A549 (cell line): Measurements from ENCODE around the gene NOD2. TPM values are rescaled to one million over a fixed set of nuclear protein-coding genes. Genes with fewer than 3 reads are reported as not detected.

ENCODE experiments used
- ATAC-seq, 2 experiments: fragments of 200-7000 bp in 1 of 2; fragments of >200 bp in 1 of 2; cut with Nextera tagmentation in 1 of 2; cut with Tn5 transposase in 1 of 2; 3 replicates each; pipeline versions ENCODE4 v1.8.0 to v1.9.1; 2018 to 2020; ENCODE audit warnings: mild to moderate bottlenecking in 1 of 2, moderate library complexity in 1 of 2
- CTCF ChIA-PET: fragments of 300-600 bp; sonication (Branson Sonifier 250); formaldehyde crosslinking; extraction: SDS; loops from one replicate; lab custom pipeline; 2021; ENCODE audit warnings: antibody characterized with exemption, inconsistent platforms; lab: Yijun Ruan, JAX
- POLR2A ChIA-PET: fragments of 350-600 bp; formaldehyde crosslinking; extraction: SDS; loops from one replicate; lab custom pipeline; 2021; ENCODE audit warnings: antibody characterized with exemption, inconsistent platforms; lab: Yijun Ruan, JAX
- DNase-seq, 2 experiments: peaks; one replicate each; pipeline versions ENCODE4 v3.0.0 to v3.0.0-alpha.2; 2011 to 2016; ENCODE audit warnings: low read depth in 1 of 2, low spot score in 1 of 2
- FAIRE-seq: peaks from 2 replicates; lab custom pipeline; 2011; peaks lifted over from hg19 to GRCh38; lab: Jason Lieb, UNC
- H3K27ac ChIP-seq, 2 experiments: fragments of >200 bp; sonication (Bioruptor Twin); formaldehyde crosslinking; 3 replicates each; pipeline ENCODE4 v1.5.1; 2016 to 2017
- H3K4me1 ChIP-seq: fragments of >200 bp; sonication (Bioruptor Twin); formaldehyde crosslinking; 3 replicates; pipeline ENCODE4 v1.6.1; 2016
- H3K4me2 ChIP-seq: fragments of >200 bp; sonication (Bioruptor Twin); formaldehyde crosslinking; 3 replicates; pipeline ENCODE4 v1.6.1; 2016
- H3K4me3 ChIP-seq: fragments of >200 bp; sonication (Bioruptor Twin); formaldehyde crosslinking; 3 replicates; pipeline ENCODE4 v1.5.1; 2016
- H3K9me3 ChIP-seq: fragments of >200 bp; sonication (Bioruptor Twin); formaldehyde crosslinking; 3 replicates; pipeline ENCODE4 v1.6.1; 2016
- BHLHE40 ChIP-seq: IDR thresholded peaks from 2 replicates; pipeline ENCODE4 v1.6.1; 2012; ENCODE audit warnings: low read depth, low read length, inconsistent platforms
- CBX2 ChIP-seq: fragments of 200-600 bp; sonication (generic); IDR thresholded peaks from 2 replicates; pipeline ENCODE4 v1.6.1; 2016; ENCODE audit warnings: low read depth, mild to moderate bottlenecking, borderline replicate concordance
- CBX8 ChIP-seq: fragments of 200-600 bp; sonication (generic); IDR thresholded peaks from 2 replicates; pipeline ENCODE4 v1.6.1; 2016
- E2F6 ChIP-seq: IDR thresholded peaks from 2 replicates; pipeline ENCODE4 v1.6.1; 2012; ENCODE audit warnings: low read depth, borderline replicate concordance
- EHMT2 ChIP-seq: fragments of 200-600 bp; sonication (generic); IDR thresholded peaks from 2 replicates; pipeline ENCODE4 v1.6.1; 2016; ENCODE audit warnings: antibody characterized with exemption, low read depth, mild to moderate bottlenecking, moderate library complexity
- EP300 ChIP-seq, 2 experiments: fragments of >200 bp; sonication (Bioruptor Twin); formaldehyde crosslinking; IDR thresholded peaks; 2 replicates in 1 of 2; 3 replicates in 1 of 2; pipeline ENCODE4 v1.6.1; 2016 to 2017
- FOSL2 ChIP-seq, 2 experiments: fragments of 450-650 bp in 1 of 2; fragments of >200 bp in 1 of 2; sonication (Bioruptor Twin) in 1 of 2; formaldehyde crosslinking; IDR thresholded peaks; 2 replicates each; pipeline versions ENCODE4 v1.5.0 to v1.6.1; 2016 to 2020; ENCODE audit warnings: mild to moderate bottlenecking in 1 of 2, moderate library complexity in 1 of 2
- GATA3 ChIP-seq: IDR thresholded peaks from 2 replicates; pipeline ENCODE4 v1.6.1; 2012; ENCODE audit warnings: borderline replicate concordance
- HDAC2 ChIP-seq: fragments of 200-600 bp; sonication (generic); IDR thresholded peaks from 2 replicates; pipeline ENCODE4 v1.6.1; 2016
- HEYL ChIP-seq: fragments of 250-450 bp; sonication (Bioruptor Pico); IDR thresholded peaks from 2 replicates; pipeline ENCODE4 v1.8.0; 2021; ENCODE audit warnings: mild to moderate bottlenecking, moderate library complexity
- HOXA7 ChIP-seq: fragments of 250-450 bp; sonication (Bioruptor Pico); IDR thresholded peaks from 2 replicates; pipeline ENCODE4 v1.5.0; 2020; ENCODE audit warnings: mild to moderate bottlenecking, moderate library complexity
- HOXB13 ChIP-seq: fragments of 250-450 bp; sonication (Bioruptor Pico); IDR thresholded peaks from 2 replicates; pipeline ENCODE4 v1.5.0; 2020; ENCODE audit warnings: low read depth, mild to moderate bottlenecking, moderate library complexity
- JUNB ChIP-seq: fragments of >200 bp; sonication (Bioruptor Twin); formaldehyde crosslinking; IDR thresholded peaks from 2 replicates; pipeline ENCODE4 v1.6.1; 2016
- KDM1A ChIP-seq: fragments of 200-600 bp; sonication (generic); IDR thresholded peaks from 2 replicates; pipeline ENCODE4 v1.6.1; 2016; ENCODE audit warnings: low read depth, mild to moderate bottlenecking
- KDM5A ChIP-seq: fragments of 200-600 bp; sonication (generic); IDR thresholded peaks from 2 replicates; pipeline ENCODE4 v1.6.1; 2016; ENCODE audit warnings: antibody characterized with exemption, mild to moderate bottlenecking
- MAX ChIP-seq: IDR thresholded peaks from 2 replicates; pipeline ENCODE4 v1.6.1; 2012
- MAZ ChIP-seq: fragments of 150-350 bp; IDR thresholded peaks from 2 replicates; pipeline ENCODE4 v1.6.1; 2014; ENCODE audit warnings: antibody characterized with exemption, low read depth, low read length, borderline replicate concordance
- NFE2L2 ChIP-seq: fragments of 150-350 bp; conservative IDR thresholded peaks from 2 replicates; pipeline ENCODE4 v1.6.1; 2014; ENCODE audit warnings: low read length
- NR3C1 ChIP-seq: fragments of >200 bp; sonication (Bioruptor Twin); formaldehyde crosslinking; IDR thresholded peaks from 3 replicates; pipeline ENCODE4 v1.6.1; 2017
- RNF2 ChIP-seq: fragments of 200-600 bp; sonication (generic); IDR thresholded peaks from 2 replicates; pipeline ENCODE4 v1.6.1; 2016; ENCODE audit warnings: low read depth, mild to moderate bottlenecking, antibody characterized with exemption, moderate library complexity, borderline replicate concordance
- TFCP2L1 ChIP-seq: fragments of 250-450 bp; sonication (Bioruptor Pico); IDR thresholded peaks from 2 replicates; pipeline ENCODE4 v1.5.0; 2021; ENCODE audit warnings: mild to moderate bottlenecking
- USF2 ChIP-seq: fragments of 450-650 bp; IDR thresholded peaks from 2 replicates; pipeline ENCODE4 v1.6.1; 2014; ENCODE audit warnings: antibody characterized with exemption
- WGBS: methylation state at CpG from one replicate; pipeline ENCODE4 v1.1.6; 2017; ENCODE audit errors: missing lambda C conversion rate; 5-methylcytosine and 5-hydroxymethylcytosine counted together
- polyA plus RNA-seq, 4 experiments: library from polyadenylated mRNA; depleted of rRNA in 3 of 4; stranded (reverse); fragments of >200 nt; fragmentation: RNase III in 1 of 4; extraction: RNeasy Plus Mini Kit Qiagen cat#74134 plus additional on column Dnase treatment in 1 of 4; gene quantifications; 2 replicates in 3 of 4; 3 replicates in 1 of 4; pipeline ENCODE4 v1.2.3, GENCODE V29; 2011 to 2017
- TF ChIP-seq, protein P1 (sequence below): fragments of >200 bp; sonication (Bioruptor Twin); formaldehyde crosslinking; IDR thresholded peaks from 2 replicates; pipeline ENCODE4 v1.6.1; 2016
- TF ChIP-seq, protein P2 (sequence below): fragments of 250-450 bp; sonication (Bioruptor Pico); IDR thresholded peaks from 2 replicates; pipeline ENCODE4 v1.5.0; 2020; ENCODE audit warnings: low read depth, mild to moderate bottlenecking, moderate library complexity

The NOD2 gene
- polyA plus RNA-seq, 2 of the 4 experiments (the other 2 are of a cell fraction) = not detected

GRCh38 chr16:50694206-50694605, 800 bp downstream of the NOD2 start:
- Histone ChIP-seq H3K9me3 (no peaks in the 10 kb centered on the region), H3K4me3 (no peak overlapping the region), H3K4me2 (no peak overlapping the region), H3K27ac (no peak overlapping the region), H3K4me1 (0 out of 3 replicates have a peak, but pooled peaks cover 5% of the 10 kb centered on the region)
- DNase-seq = no peak
- WGBS = 90% methylated on average over 2 of the region's 2 CpGs
- CTCF ChIA-PET = no interaction called here
- TF ChIP-seq NR3C1 = no peak
- TF ChIP-seq MAZ = no peak
- TF ChIP-seq HEYL (CRISPR knock-in tag) = no peak
- TF ChIP-seq HOXA7 (CRISPR knock-in tag) = no peak
- TF ChIP-seq GATA3 = no peak
- TF ChIP-seq JUNB = no peak
- TF ChIP-seq BHLHE40 = no peak
- no peak for TF ChIP-seq RNF2
- TF ChIP-seq, protein P1, sequence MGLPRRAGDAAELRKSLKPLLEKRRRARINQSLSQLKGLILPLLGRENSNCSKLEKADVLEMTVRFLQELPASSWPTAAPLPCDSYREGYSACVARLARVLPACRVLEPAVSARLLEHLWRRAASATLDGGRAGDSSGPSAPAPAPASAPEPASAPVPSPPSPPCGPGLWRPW = no peak
- no peak for TF ChIP-seq KDM1A
- no peak for TF ChIP-seq EP300 (IDR thresholded peaks at IDR 0.05)
- no peak for TF ChIP-seq USF2
- TF ChIP-seq E2F6 = no peak
- TF ChIP-seq NFE2L2 = no peak
- TF ChIP-seq, protein P2, sequence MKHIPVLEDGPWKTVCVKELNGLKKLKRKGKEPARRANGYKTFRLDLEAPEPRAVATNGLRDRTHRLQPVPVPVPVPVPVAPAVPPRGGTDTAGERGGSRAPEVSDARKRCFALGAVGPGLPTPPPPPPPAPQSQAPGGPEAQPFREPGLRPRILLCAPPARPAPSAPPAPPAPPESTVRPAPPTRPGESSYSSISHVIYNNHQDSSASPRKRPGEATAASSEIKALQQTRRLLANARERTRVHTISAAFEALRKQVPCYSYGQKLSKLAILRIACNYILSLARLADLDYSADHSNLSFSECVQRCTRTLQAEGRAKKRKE (CRISPR knock-in tag) = no peak
- no peak for TF ChIP-seq EHMT2
- ATAC-seq = no peak
- POLR2A ChIA-PET = no interaction called here
- no peak for FAIRE-seq

DNA sequence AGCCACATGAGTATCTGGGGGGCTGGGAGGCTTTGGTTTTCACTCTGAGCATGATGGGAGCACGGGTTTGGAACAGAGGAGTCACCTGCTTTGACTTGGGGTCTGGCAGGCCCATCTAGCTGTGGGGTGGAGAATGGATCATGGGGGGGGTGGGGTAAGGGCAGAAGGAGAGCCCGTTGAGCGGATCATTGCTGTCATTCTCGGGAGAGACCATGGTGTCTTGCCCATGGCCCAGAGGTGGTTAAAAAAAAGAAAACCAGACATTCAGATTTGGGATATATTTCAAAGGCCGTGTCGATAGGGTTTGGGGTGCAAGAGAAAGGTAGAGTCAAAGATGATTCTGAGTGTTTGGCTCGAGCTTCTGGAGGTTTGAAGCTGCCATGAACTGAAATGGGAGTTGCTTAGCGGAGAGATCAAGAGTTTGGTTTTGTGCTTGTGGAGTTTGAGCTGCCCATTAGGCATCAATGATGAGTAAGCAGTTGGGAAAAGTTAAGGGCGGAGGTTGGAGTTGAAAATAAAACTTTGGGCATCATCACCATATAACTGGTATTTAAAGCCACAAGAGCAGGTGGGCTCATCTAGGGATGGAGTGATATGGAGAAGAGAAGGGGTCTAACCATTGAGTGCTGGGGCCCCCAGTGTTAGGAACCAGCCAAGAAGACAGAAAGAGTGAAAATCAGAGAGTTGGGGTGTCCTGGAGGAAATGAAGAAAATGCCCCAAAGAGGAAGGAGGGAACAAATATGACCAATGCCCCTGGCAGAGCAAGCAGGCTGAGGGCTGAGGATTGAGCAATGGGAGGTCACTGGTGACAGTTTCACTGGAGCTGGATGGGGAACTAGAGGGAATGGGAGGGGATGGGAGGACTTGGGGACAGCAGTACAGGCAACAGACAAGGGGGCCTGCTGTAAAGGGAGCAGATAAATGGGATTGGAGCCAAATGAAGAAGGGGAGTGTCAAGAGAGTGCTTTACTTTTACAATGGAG, 1.9 kb downstream of the NOD2 start:
- ChIA-PET CTCF (interaction anchor here (6.3 kb wide), 1 partner anchor 30 kb away, joined by 21 read pairs; no protein-coding TSS in a partner anchor), POLR2A (no interaction called here)
- no peaks in the 10 kb centered on the region for H3K9me3 ChIP-seq
- TF ChIP-seq TFCP2L1 (CRISPR knock-in tag) = no peak
- no peak for DNase-seq
- no peak overlapping the region for H3K4me2 ChIP-seq
- no peak for FAIRE-seq
- H3K27ac ChIP-seq = no peak overlapping the region
- WGBS = 73% methylated on average over 9 of the region's 9 CpGs
- 0 out of 3 replicates have a peak, but pooled peaks cover 5% of the 10 kb centered on the region for H3K4me1 ChIP-seq
- ATAC-seq = no peak
- H3K4me3 ChIP-seq = no peak overlapping the region

DNA sequence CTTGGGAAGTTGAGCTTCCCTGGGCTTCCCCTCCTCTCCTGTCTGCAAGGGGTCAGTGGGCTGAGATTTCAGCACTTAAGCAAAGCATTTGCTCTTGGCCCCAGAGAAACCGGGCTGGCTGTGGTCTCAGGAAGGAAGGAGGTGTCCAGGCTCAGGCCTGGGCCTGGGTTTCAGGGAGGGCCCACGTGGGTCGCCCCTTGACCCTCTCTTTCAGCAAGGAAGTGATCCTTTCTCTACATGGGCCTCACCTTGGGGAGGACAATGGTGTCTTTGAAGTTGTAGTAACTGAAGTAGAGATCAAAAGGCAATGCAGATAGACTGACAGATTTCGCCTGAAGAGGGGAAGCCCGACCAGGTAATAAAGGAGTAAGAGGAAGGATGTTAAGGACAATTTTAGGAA, 2.7 kb downstream of the NOD2 start:
- H3K4me3 ChIP-seq = no peak overlapping the region
- H3K27ac ChIP-seq = no peak overlapping the region
- TF ChIP-seq CBX2 (no peak), FOSL2 (IDR thresholded peaks at IDR 0.05) (no peak), FOSL2 (CRISPR knock-in tag; IDR thresholded peaks at IDR 0.05) (no peak), MAX (no peak), KDM5A (no peak), HOXB13 (CRISPR knock-in tag) (no peak), HEYL (CRISPR knock-in tag) (no peak), CBX8 (no peak), KDM1A (no peak), HOXA7 (CRISPR knock-in tag) (no peak), HDAC2 (no peak)
- TF ChIP-seq, protein P1 = no peak
- POLR2A ChIA-PET = no interaction called here
- FAIRE-seq (no peak), ATAC-seq (no peak), DNase-seq (no peak)
- H3K4me2 ChIP-seq = no peak overlapping the region
- no peaks in the 10 kb centered on the region for H3K9me3 ChIP-seq
- WGBS = 78% methylated on average over 2 of the region's 5 CpGs
- H3K4me1 ChIP-seq = 0 out of 3 replicates have a peak, but pooled peaks cover 5% of the 10 kb centered on the region
- CTCF ChIA-PET = interaction anchor here (0.9 to 6.3 kb wide), 4 partner anchors 15 to 110 kb away, joined by 3 to 21 read pairs (median 4); no protein-coding TSS in a partner anchor
